Psoas muscle (tissue), 8 donors: ENCODE data around the gene MED22. TPM values are rescaled to one million over a fixed set of nuclear protein-coding genes. Genes with fewer than 3 reads are reported as not detected.

Experiments used
- ATAC-seq, 4 donors: fragments of 200-7000 bp; cut with Tn5 transposase; one replicate each; pipeline ENCODE4 v1.9.1; 2020; ENCODE audit warnings: moderate library complexity in 3 of 4, mild to moderate bottlenecking in 2 of 4
- DNase-seq, 2 donors: peaks; one replicate each; pipeline ENCODE4 v3.0.0-alpha.2; 2020
- H3K27ac ChIP-seq: fragments of 200-600 bp; one replicate; pipeline ENCODE4 v1.8.0; 2022
- H3K27me3 ChIP-seq, 3 donors: fragments of 200-600 bp in 1 of 3; one replicate each; pipeline versions ENCODE4 v1.6.1 to v1.8.0; 2013 to 2022; ENCODE audit warnings: low read length in 2 of 3, mild to moderate bottlenecking in 2 of 3, moderate library complexity in 1 of 3; ENCODE audit not compliant: insufficient read depth in 3 of 3
- H3K36me3 ChIP-seq, 2 donors: fragments of 200-600 bp in 1 of 2; one replicate each; pipeline versions ENCODE4 v1.6.1 to v1.8.0; 2013 to 2022; ENCODE audit warnings: low read depth in 1 of 2, mild to moderate bottlenecking in 1 of 2, moderate library complexity in 1 of 2; ENCODE audit not compliant: insufficient read depth in 1 of 2
- H3K4me1 ChIP-seq: fragments of 200-600 bp; one replicate; pipeline ENCODE4 v1.8.0; 2022
- H3K4me3 ChIP-seq: fragments of 200-600 bp; one replicate; pipeline ENCODE4 v1.8.0; 2022; ENCODE audit warnings: mild to moderate bottlenecking
- H3K9me3 ChIP-seq: fragments of 200-600 bp; one replicate; pipeline ENCODE4 v1.8.0; 2022
- CTCF ChIP-seq: fragments of 200-600 bp; IDR thresholded peaks from one replicate; pipeline ENCODE4 v1.8.0; 2022; ENCODE audit warnings: antibody characterized with exemption
- WGBS, 3 donors: extraction: QIAGEN DNeasy Blood & Tissue Kit; methylation state at CpG; one replicate each; pipeline versions ENCODE4 v1.1.6 to v1.1.7; 2013; 5-methylcytosine and 5-hydroxymethylcytosine counted together
- intact Hi-C, 2 donors: fragments of 100-400 bp; cut with DNase I; formaldehyde crosslinking; loops; one replicate each; pipeline versions ENCODE4 v1.11.0 to v1.14.2; 2022
- polyA plus RNA-seq, 3 donors: library from polyadenylated mRNA; stranded (reverse); fragments of 200-250 nt; gene quantifications; one replicate each; pipeline ENCODE4 v1.2.3, GENCODE V29; 2013
- total RNA-seq, 4 donors: library from RNA; stranded (reverse); fragmentation: NEBNext Ultra II Directional in 2 of 4; extraction: Animal tissue kit (Norgen Biotek cat#: 25700) in 2 of 4; gene quantifications; one replicate each; pipeline versions ENCODE4 v1.2.1 to v1.2.4, GENCODE V29; 2021 to 2023
- donor health status: healthy with polysubstance abuse.
- donor health status: DM: no; HTN: no; CAD: no; lungs with moderate emphysema.
- donor health status: Bipolar disorder and iron deficiency.
- donor health status: healthy.
- donor health status: DM: yes; HTN: yes; CAD: no.
- donor health status: DM: no; HTN: no; CAD: no.
- donor health status: DM: no; HTN: no; CAD: no.
- donor health status: DM: yes; HTN: yes; CAD: no.

The MED22 gene
- total and polyA plus RNA-seq, 7 donors = 7.5 to 43.5 (median 14.4) TPM

- DNase-seq (no peak), ATAC-seq (no peak)
- Histone ChIP-seq H3K27ac (no peak overlapping the region), H3K9me3 (no peaks in the 10 kb centered on the region), H3K4me1 (no peaks in the 10 kb centered on the region), H3K4me3 (no peak overlapping the region), H3K27me3 (no peaks in the 10 kb centered on the region), H3K36me3 (no peaks in the 10 kb centered on the region)
- 95 to 100% (median 98%) methylated on average over 3 of the region's 3 CpGs for WGBS, 3 donors
- TF ChIP-seq CTCF = no peak
- intact Hi-C loops = no loop called here
Measured at GRCh38 chr9:133383438-133383837, 35.5 kb upstream of the MED22 start.

DNA sequence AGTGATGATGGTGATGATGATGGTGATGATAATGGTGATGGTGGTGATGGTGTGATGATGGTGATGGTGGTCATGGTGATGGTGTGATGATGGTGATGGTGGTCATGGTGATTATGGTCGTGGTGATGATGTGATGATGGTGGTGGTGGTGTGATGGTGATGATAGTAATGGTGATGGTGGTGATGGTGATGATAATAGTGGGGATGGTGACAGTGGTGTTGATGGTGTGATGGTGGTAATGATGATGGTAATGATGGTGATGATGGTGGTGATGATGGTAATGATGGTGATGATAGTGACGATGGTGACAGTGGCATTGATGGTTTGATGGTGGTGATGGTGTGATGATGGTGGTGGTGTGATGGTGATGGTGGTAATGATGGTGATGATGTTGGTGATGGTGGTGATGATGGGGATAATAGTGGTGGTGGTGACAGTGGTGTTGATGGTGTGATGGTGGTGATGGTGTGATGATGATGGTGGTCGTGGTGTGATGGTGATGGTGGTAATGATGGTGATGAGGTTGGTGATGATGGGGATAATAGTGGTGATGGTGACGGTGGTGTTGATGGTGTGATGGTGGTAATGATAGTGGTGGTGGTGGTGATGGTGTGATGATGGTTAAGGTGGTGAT is 34.7 kb upstream of the MED22 start:
- no peak for TF ChIP-seq CTCF
- H3K27ac ChIP-seq = no peak overlapping the region
- no peak for ATAC-seq
- intact Hi-C loops = no loop called here
- no peaks in the 10 kb centered on the region for H3K36me3 ChIP-seq
- DNase-seq = no peak
- WGBS, 3 donors = 78 to 94% (median 93%) methylated on average over 4 of the region's 4 CpGs
- no peaks in the 10 kb centered on the region for H3K4me1 ChIP-seq
- no peaks in the 10 kb centered on the region for H3K27me3 ChIP-seq
- no peak overlapping the region for H3K4me3 ChIP-seq
- no peaks in the 10 kb centered on the region for H3K9me3 ChIP-seq

GRCh38 chr9:133380734-133381133 is 32.8 kb upstream of the MED22 start:
- no peak for DNase-seq
- Histone ChIP-seq H3K27ac (no peak overlapping the region), H3K4me3 (no peak overlapping the region), H3K27me3 (no peaks in the 10 kb centered on the region), H3K4me1 (peaks cover 6% of the 10 kb centered on the region), H3K9me3 (no peaks in the 10 kb centered on the region), H3K36me3 (no peaks in the 10 kb centered on the region)
- no peak for TF ChIP-seq CTCF
- no peak for ATAC-seq
- 80 to 82% (median 81%) methylated on average over 4 of the region's 4 CpGs for WGBS, 3 donors
- intact Hi-C loops = no loop called here

DNA sequence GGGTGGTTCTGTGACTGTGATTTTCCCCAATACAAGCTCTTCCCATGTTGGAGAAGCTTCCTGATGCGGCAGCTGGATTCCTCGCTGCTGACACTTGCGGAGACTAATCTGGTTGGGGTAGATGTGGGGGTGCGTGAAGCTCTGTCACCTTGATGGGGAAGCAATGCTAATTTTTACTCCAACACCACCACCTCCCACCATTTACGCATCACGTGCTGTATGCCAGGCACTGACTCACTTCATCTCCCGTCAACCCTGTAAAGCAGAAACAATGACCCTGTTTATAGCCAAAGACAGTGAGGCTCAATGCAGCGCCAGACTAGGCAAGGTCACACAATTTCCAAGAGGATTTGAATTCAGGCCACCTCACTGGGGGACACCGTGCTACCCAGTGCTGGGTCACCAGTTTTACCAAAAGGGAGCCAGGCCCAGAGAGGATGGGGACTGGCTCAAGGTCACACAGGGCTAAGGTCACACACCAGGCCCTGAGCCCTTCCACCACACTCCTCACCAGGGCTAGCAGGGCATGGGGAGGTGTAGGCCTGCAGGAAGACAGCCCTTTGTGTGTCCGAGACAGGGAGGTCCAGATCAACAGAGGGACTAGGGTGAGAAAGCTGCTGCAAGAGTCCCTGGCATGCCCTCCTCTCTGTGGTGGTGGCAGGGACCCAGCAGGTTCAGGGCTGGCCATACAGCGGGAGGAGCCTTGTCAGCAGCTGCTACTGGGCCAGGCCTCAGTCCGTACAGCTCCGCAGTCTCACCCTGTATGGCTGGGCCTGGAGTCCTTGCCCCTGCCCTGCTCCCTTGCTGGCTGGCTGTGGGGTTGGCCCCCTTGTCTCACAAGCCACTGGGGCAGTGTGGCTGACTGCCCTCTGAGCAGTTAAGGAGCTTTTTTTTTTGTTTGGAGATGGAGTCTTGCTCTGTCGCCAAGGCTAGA is 31.5 kb upstream of the MED22 start:
- H3K27ac ChIP-seq = no peak overlapping the region
- no peaks in the 10 kb centered on the region for H3K9me3 ChIP-seq
- 84 to 87% (median 86%) methylated on average over 14 of the region's 14 CpGs for WGBS, 3 donors
- no peak overlapping the region for H3K4me3 ChIP-seq
- H3K4me1 ChIP-seq = peaks cover 10% of the 10 kb centered on the region
- no peak for ATAC-seq
- intact Hi-C loops = loop anchor here in 1 of 2 donors (5.0 kb wide), 1 partner anchor 42 kb away; the partner anchor contains the start of gene SURF6
- no peak for TF ChIP-seq CTCF
- DNase-seq = no peak
- no peaks in the 10 kb centered on the region for H3K27me3 ChIP-seq
- H3K36me3 ChIP-seq = no peaks in the 10 kb centered on the region
